Germinal center (tissue), 1 donor: Measurements from ENCODE around the gene METTL8.
"Not testable (repeated sequence)": the region's sequence is repeated elsewhere in the genome, so short reads cannot be mapped to it uniquely, and the experiment has no call there.

Experiments used
- DNase-seq: peaks from one replicate; pipeline ENCODE4 v3.0.0; 2012; ENCODE audit warnings: mixed read lengths, low spot score

METTL8 gene

GRCh38 chr2:171399292-171399691, 34.5 kb downstream of the METTL8 start:
- no peak for DNase-seq

- DNase-seq, result no peak
These were observed 39.5 kb downstream of the METTL8 start for GRCh38 chr2:171394164-171394740.

GRCh38 chr2:171393487-171393886, 40.3 kb downstream of the METTL8 start:
- DNase-seq, result no peak

GRCh38 chr2:171391532-171391931, 42.3 kb downstream of the METTL8 start:
- DNase-seq, result no peak

GRCh38 chr2:171390941-171391516, 42.8 kb downstream of the METTL8 start:
- no peak for DNase-seq

GRCh38 chr2:171389780-171390179, 44.0 kb downstream of the METTL8 start:
- no peak for DNase-seq

- DNase-seq, result no peak
These were observed 44.5 kb downstream of the METTL8 start for GRCh38 chr2:171389325-171389724.

- DNase-seq, result no peak
These were observed 46.7 kb downstream of the METTL8 start for GRCh38 chr2:171387052-171387451.

GRCh38 chr2:171386627-171387026, 47.2 kb downstream of the METTL8 start:
- DNase-seq, result no peak

GRCh38 chr2:171383134-171383533, 50.7 kb downstream of the METTL8 start:
- no peak for DNase-seq

GRCh38 chr2:171382175-171382574, 51.6 kb downstream of the METTL8 start:
- DNase-seq, result not testable (repeated sequence)

- DNase-seq, result not testable (repeated sequence)
These were observed 55.9 kb downstream of the METTL8 start for GRCh38 chr2:171377852-171378251.

- DNase-seq, result no peak
These were observed 66.1 kb downstream of the METTL8 start for GRCh38 chr2:171367692-171368091.

- no peak for DNase-seq
These were observed 68.0 kb downstream of the METTL8 start for GRCh38 chr2:171365778-171366177.

- DNase-seq, result no peak
These were observed 68.6 kb downstream of the METTL8 start for GRCh38 chr2:171365232-171365631.

GRCh38 chr2:171362396-171362795, 71.4 kb downstream of the METTL8 start:
- DNase-seq, result no peak

GRCh38 chr2:171360905-171361304, 72.9 kb downstream of the METTL8 start:
- DNase-seq, result no peak

GRCh38 chr2:171353746-171354145, 80.0 kb downstream of the METTL8 start:
- not testable (repeated sequence) for DNase-seq

- no peak for DNase-seq
These were observed 85.7 kb downstream of the METTL8 start for GRCh38 chr2:171348056-171348455.

- DNase-seq, result no peak
These were observed 86.2 kb downstream of the METTL8 start for GRCh38 chr2:171347591-171348032.

GRCh38 chr2:171346723-171347557, 86.8 kb downstream of the METTL8 start:
- DNase-seq, result no peak

- DNase-seq, result no peak
These were observed 87.6 kb downstream of the METTL8 start for GRCh38 chr2:171345971-171346722.
